OCI-LY1 (cell line): ENCODE measurements around the gene FBXL17.

Source experiments
- H2AFZ ChIP-seq: fragments of 200-600 bp; sonication (generic), shearing (Covaris generic); 2 replicates; pipeline ENCODE4 v1.6.0; 2014; ENCODE audit warnings: antibody characterized with exemption, mild to moderate bottlenecking, low read length
- H3F3A ChIP-seq: fragments of 200-600 bp; sonication (generic), shearing (Covaris generic); 2 replicates; pipeline ENCODE4 v1.6.0; 2014; ENCODE audit warnings: mild to moderate bottlenecking, antibody characterized with exemption, low read length, moderate library complexity; ENCODE audit not compliant: insufficient read depth
- H3K27ac ChIP-seq: fragments of 200-600 bp; sonication (generic); 2 replicates; pipeline ENCODE4 v1.5.1; 2014; ENCODE audit warnings: low read length, mixed run types, mild to moderate bottlenecking, low read depth; ENCODE audit not compliant: poor library complexity, severe bottlenecking
- H3K27me3 ChIP-seq: fragments of 200-600 bp; sonication (generic); 2 replicates; pipeline ENCODE4 v1.6.0; 2014; ENCODE audit warnings: antibody characterized with exemption, mild to moderate bottlenecking, low read length, moderate library complexity; ENCODE audit not compliant: insufficient read depth
- H3K36me3 ChIP-seq: fragments of 200-600 bp; sonication (generic); 2 replicates; pipeline ENCODE4 v1.6.1; 2014; ENCODE audit warnings: mild to moderate bottlenecking, antibody characterized with exemption, low read length, moderate library complexity, mixed read lengths; ENCODE audit not compliant: insufficient read depth
- H3K4me1 ChIP-seq: fragments of 200-600 bp; sonication (generic); 2 replicates; pipeline ENCODE4 v1.5.1; 2014; ENCODE audit warnings: mild to moderate bottlenecking, low read length, moderate library complexity; ENCODE audit not compliant: insufficient read depth, severe bottlenecking
- H3K4me2 ChIP-seq: fragments of 200-600 bp; sonication (generic), shearing (Covaris generic); 2 replicates; pipeline ENCODE4 v1.6.1; 2014; ENCODE audit warnings: low read length
- H3K4me3 ChIP-seq: fragments of 200-600 bp; sonication (generic); 2 replicates; pipeline ENCODE4 v1.5.1; 2014; ENCODE audit warnings: low read length, low read depth, mild to moderate bottlenecking, mixed read lengths; ENCODE audit not compliant: poor library complexity, severe bottlenecking
- H3K79me2 ChIP-seq: fragments of 200-600 bp; shearing (Covaris generic); 2 replicates; pipeline ENCODE4 v1.6.1; 2016; ENCODE audit warnings: mixed run types, low read length, mixed read lengths; ENCODE audit not compliant: insufficient read depth
- H3K9ac ChIP-seq: fragments of 200-600 bp; sonication (generic), shearing (Covaris generic); 2 replicates; pipeline ENCODE4 v1.6.1; 2014; ENCODE audit warnings: mild to moderate bottlenecking, low read length, mixed read lengths
- H3K9me2 ChIP-seq: fragments of 200-600 bp; sonication (generic), shearing (Covaris generic); 2 replicates; pipeline ENCODE4 v1.6.1; 2014; ENCODE audit warnings: low read depth, mild to moderate bottlenecking, low read length, mixed read lengths
- H3K9me3 ChIP-seq: fragments of 200-600 bp; shearing (Covaris generic); 2 replicates; pipeline ENCODE4 v1.6.1; 2014; ENCODE audit warnings: low read length, mixed read lengths
- H4K20me1 ChIP-seq: fragments of 200-600 bp; sonication (generic), shearing (Covaris generic); 2 replicates; pipeline ENCODE4 v1.6.0; 2016; ENCODE audit warnings: mild to moderate bottlenecking, low read length; ENCODE audit not compliant: insufficient read depth
- EZH2 ChIP-seq: fragments of 200-600 bp; sonication (generic), shearing (Covaris generic); IDR thresholded peaks from 2 replicates; pipeline ENCODE4 v1.8.0; 2017; ENCODE audit warnings: borderline replicate concordance, mixed run types, mild to moderate bottlenecking, antibody characterized with exemption, low read length, moderate library complexity, mixed read lengths
- TF ChIP-seq, protein P1 (sequence below): fragments of 200-600 bp; sonication (generic), shearing (Covaris generic); IDR thresholded peaks from 2 replicates; pipeline ENCODE4 v1.5.1; 2017; ENCODE audit warnings: mild to moderate bottlenecking, antibody characterized with exemption, low read length, moderate library complexity, mixed read lengths

The FBXL17 gene

DNA sequence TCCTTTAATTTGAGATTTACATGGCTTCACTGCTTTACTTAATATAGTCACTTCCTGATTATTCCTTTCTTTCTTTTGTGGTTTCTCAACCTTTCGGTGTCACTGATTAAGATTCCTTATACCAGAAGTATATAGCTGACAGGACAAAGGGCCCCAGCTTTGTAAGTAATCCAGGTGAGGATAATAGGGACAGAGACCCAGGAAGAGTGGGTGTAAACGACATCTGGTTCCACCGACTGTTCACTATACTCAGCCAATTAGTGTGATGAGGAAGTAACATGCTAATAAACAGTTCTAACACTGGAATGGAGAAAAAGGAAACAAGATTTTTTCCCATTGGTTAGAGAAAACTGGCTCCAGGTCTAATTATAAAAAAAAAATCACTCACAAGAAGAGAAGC is 424.8 kb downstream of the FBXL17 start:
- Histone ChIP-seq H3K4me2 (no peak overlapping the region), H3K79me2 (no peaks in the 10 kb centered on the region), H3K27ac (no peak overlapping the region), H3K9me2 (no peaks in the 10 kb centered on the region), H3F3A (no peaks in the 10 kb centered on the region), H3K4me1 (no peaks in the 10 kb centered on the region), H3K9ac (no peak overlapping the region), H3K27me3 (no peaks in the 10 kb centered on the region), H4K20me1 (no peaks in the 10 kb centered on the region), H3K36me3 (no peaks in the 10 kb centered on the region), H2AFZ (no peak overlapping the region), H3K4me3 (no peak overlapping the region), H3K9me3 (no peaks in the 10 kb centered on the region)
- TF ChIP-seq, protein P1, sequence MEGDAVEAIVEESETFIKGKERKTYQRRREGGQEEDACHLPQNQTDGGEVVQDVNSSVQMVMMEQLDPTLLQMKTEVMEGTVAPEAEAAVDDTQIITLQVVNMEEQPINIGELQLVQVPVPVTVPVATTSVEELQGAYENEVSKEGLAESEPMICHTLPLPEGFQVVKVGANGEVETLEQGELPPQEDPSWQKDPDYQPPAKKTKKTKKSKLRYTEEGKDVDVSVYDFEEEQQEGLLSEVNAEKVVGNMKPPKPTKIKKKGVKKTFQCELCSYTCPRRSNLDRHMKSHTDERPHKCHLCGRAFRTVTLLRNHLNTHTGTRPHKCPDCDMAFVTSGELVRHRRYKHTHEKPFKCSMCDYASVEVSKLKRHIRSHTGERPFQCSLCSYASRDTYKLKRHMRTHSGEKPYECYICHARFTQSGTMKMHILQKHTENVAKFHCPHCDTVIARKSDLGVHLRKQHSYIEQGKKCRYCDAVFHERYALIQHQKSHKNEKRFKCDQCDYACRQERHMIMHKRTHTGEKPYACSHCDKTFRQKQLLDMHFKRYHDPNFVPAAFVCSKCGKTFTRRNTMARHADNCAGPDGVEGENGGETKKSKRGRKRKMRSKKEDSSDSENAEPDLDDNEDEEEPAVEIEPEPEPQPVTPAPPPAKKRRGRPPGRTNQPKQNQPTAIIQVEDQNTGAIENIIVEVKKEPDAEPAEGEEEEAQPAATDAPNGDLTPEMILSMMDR: no peak
- no peak for TF ChIP-seq EZH2

GRCh38 chr5:107955321-107955720 is 426.6 kb downstream of the FBXL17 start:
- H3K9ac ChIP-seq: no peak overlapping the region
- no peaks in the 10 kb centered on the region for H3F3A ChIP-seq
- no peaks in the 10 kb centered on the region for H3K9me2 ChIP-seq

DNA sequence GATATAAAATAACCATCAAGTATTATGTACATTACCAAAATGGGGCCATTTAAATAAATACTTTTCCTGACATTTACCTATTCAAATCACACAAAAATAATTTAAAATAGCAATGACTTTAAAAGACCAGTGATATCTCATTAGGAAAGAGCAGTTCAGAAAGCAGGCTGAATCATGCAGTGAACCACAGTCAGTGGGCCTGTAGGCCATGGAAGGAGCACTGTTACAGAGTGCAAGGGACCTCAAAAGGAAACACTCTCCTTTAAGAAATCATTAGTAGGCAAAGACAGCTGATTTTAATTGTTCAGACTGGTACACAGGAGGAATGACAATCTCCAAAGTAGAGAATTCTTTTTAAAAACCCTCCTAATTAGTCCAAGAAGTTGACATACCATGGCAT is 427.6 kb downstream of the FBXL17 start:
- H4K20me1 ChIP-seq: no peaks in the 10 kb centered on the region
- H3K79me2 ChIP-seq: no peaks in the 10 kb centered on the region
- no peaks in the 10 kb centered on the region for H3K4me1 ChIP-seq
- no peak for TF ChIP-seq EZH2
- TF ChIP-seq, protein P1: no peak
- no peaks in the 10 kb centered on the region for H3K27me3 ChIP-seq
- no peaks in the 10 kb centered on the region for H3F3A ChIP-seq
- H3K9ac ChIP-seq: no peak overlapping the region
- no peaks in the 10 kb centered on the region for H3K36me3 ChIP-seq
- H3K27ac ChIP-seq: no peak overlapping the region
- no peaks in the 10 kb centered on the region for H3K9me3 ChIP-seq
- H3K9me2 ChIP-seq: no peaks in the 10 kb centered on the region
- no peak overlapping the region for H3K4me2 ChIP-seq
- no peak overlapping the region for H2AFZ ChIP-seq
- H3K4me3 ChIP-seq: no peak overlapping the region

More at GRCh38 chr5:107955321-107955720, 426.6 kb downstream of the FBXL17 start:
- Histone ChIP-seq H2AFZ (no peak overlapping the region), H4K20me1 (no peaks in the 10 kb centered on the region), H3K27me3 (no peaks in the 10 kb centered on the region), H3K4me3 (no peak overlapping the region), H3K9me3 (no peaks in the 10 kb centered on the region), H3K36me3 (no peaks in the 10 kb centered on the region), H3K4me2 (no peak overlapping the region), H3K79me2 (no peaks in the 10 kb centered on the region), H3K27ac (no peak overlapping the region), H3K4me1 (no peaks in the 10 kb centered on the region)
- no peak for TF ChIP-seq EZH2
- TF ChIP-seq, protein P1: no peak
